Neural progenitor cell (in vitro differentiated cells): ENCODE results near the gene PACSIN2. TPM values are rescaled to one million over a fixed set of nuclear protein-coding genes. Genes with fewer than 3 reads are reported as not detected.

Experiments
- DNase-seq: peaks from one replicate; pipeline ENCODE4 v3.0.0-alpha.2; 2016; ENCODE audit warnings: low spot score
- H2AFZ ChIP-seq: fragments of 200-600 bp; sonication (generic); replicated peaks from 2 replicates; pipeline ENCODE4 v1.6.1; 2016; ENCODE audit warnings: antibody characterized with exemption
- H3F3A ChIP-seq: fragments of 200-600 bp; sonication (generic); 2 replicates; pipeline ENCODE4 v1.6.1; 2016; ENCODE audit warnings: antibody characterized with exemption, low read depth
- H3K27ac ChIP-seq: fragments of 200-600 bp; sonication (generic); 2 replicates; pipeline ENCODE4 v1.5.1; 2016; ENCODE audit warnings: mild to moderate bottlenecking
- H3K27me3 ChIP-seq: fragments of 200-600 bp; sonication (generic); 2 replicates; pipeline ENCODE4 v1.6.1; 2016; ENCODE audit warnings: mild to moderate bottlenecking, moderate library complexity
- H3K36me3 ChIP-seq: fragments of 200-600 bp; sonication (generic); 2 replicates; pipeline ENCODE4 v1.5.1; 2016
- H3K4me1 ChIP-seq: fragments of 200-600 bp; sonication (generic); 2 replicates; pipeline ENCODE4 v1.6.1; 2016; ENCODE audit warnings: mixed run types
- H3K4me2 ChIP-seq: fragments of 200-600 bp; sonication (generic); 2 replicates; pipeline ENCODE4 v1.6.1; 2016
- H3K4me3 ChIP-seq: fragments of 200-600 bp; sonication (generic); 2 replicates; pipeline ENCODE4 v1.5.1; 2016
- H3K79me2 ChIP-seq: fragments of 200-600 bp; sonication (generic); 2 replicates; pipeline ENCODE4 v1.6.1; 2016; ENCODE audit warnings: low read depth
- H3K9ac ChIP-seq: fragments of 200-600 bp; sonication (generic); 2 replicates; pipeline ENCODE4 v1.6.1; 2016
- H3K9me3 ChIP-seq: fragments of 200-600 bp; sonication (generic); 2 replicates; pipeline ENCODE4 v1.5.1; 2016; ENCODE audit warnings: low read depth
- H4K20me1 ChIP-seq: fragments of 200-600 bp; sonication (generic); 2 replicates; pipeline ENCODE4 v1.6.1; 2016; ENCODE audit warnings: low read depth
- H3K27ac Mint-ChIP-seq: 3 replicates; pipeline ENCODE4 v1.8.0; 2021; ENCODE audit warnings: mixed read lengths
- H3K27me3 Mint-ChIP-seq: 2 replicates; pipeline ENCODE4 v1.8.0; 2022; ENCODE audit warnings: low read depth, mild to moderate bottlenecking, inconsistent platforms, moderate library complexity, mixed read lengths; ENCODE audit not compliant: insufficient read depth
- H3K36me3 Mint-ChIP-seq: 3 replicates; pipeline ENCODE4 v1.8.0; 2021; ENCODE audit warnings: mixed read lengths
- H3K4me1 Mint-ChIP-seq: 3 replicates; pipeline ENCODE4 v1.8.0; 2021; ENCODE audit warnings: mixed read lengths
- H3K4me3 Mint-ChIP-seq: 3 replicates; pipeline ENCODE4 v1.8.0; 2021; ENCODE audit warnings: mild to moderate bottlenecking, moderate library complexity, mixed read lengths
- H3K9me3 Mint-ChIP-seq: 3 replicates; pipeline ENCODE4 v1.8.0; 2020; ENCODE audit warnings: mixed read lengths
- EZH2 ChIP-seq: fragments of 200-600 bp; sonication (generic); IDR thresholded peaks from 2 replicates; pipeline ENCODE4 v1.6.1; 2017; ENCODE audit warnings: antibody characterized with exemption, mild to moderate bottlenecking, moderate library complexity
- EZH2phosphoT487 ChIP-seq: fragments of 200-600 bp; sonication (generic); IDR thresholded peaks from 2 replicates; pipeline ENCODE4 v1.6.1; 2017; ENCODE audit warnings: antibody characterized with exemption
- total RNA-seq: library from RNA; depleted of rRNA; stranded (reverse); fragments of >200 nt; gene quantifications from 2 replicates; pipeline ENCODE4 v1.2.3, GENCODE V29; 2015; ENCODE audit warnings: low replicate concordance
- TF ChIP-seq, protein P1 (sequence below): fragments of 200-600 bp; sonication (generic); IDR thresholded peaks from 2 replicates; pipeline ENCODE4 v1.5.1; 2017; ENCODE audit warnings: antibody characterized with exemption, mild to moderate bottlenecking

PACSIN2 gene
- total RNA-seq, 1 donor from 2014 or later: 38.1 TPM

- Histone ChIP-seq H3K79me2 (peaks cover 74% of the 10 kb centered on the region), H4K20me1 (peaks cover 49% of the 10 kb centered on the region)
- no peaks in the 10 kb centered on the region for H3K27me3 Mint-ChIP-seq
Measured at GRCh38 chr22:42979606-42980005, 35.3 kb downstream of the PACSIN2 start.

DNA sequence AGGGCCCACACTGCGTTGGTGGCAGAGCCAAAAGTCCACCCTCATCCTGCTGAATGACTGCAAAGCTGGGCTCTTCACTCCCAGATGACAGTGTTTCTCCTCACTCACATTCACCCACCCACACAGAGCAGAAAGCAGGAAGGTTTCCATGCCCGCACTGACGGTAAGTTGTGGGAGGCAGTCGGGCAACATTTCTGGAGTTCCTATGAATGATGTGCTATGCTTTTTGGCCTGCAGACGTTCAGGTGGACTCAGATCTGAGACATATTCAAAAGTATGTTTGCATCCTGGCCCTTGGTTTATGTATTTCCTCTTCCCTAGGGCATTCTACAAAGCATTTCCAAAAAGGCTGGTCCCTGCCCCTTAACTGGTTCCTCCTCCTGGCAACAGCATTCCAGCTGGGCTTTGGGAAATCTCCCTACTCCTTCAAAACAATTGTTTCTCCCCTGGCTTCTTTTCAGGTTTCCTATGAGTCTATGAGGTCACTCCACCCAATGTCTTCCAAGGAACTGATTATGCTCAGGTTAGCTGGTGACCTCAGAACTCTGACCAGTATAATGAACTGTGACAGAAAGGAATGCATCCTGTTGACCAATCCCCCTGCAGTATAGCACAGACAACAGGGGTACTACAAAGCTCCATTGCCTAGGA lies 36.4 kb downstream of the PACSIN2 start:
- no peak overlapping the region for H3K4me3 Mint-ChIP-seq
- peak overlapping the region; percentile 45 for H3K27ac ChIP-seq

More at GRCh38 chr22:42979606-42980005, 35.3 kb downstream of the PACSIN2 start:
- Mint-ChIP-seq H3K9me3 (peaks cover 2% of the 10 kb centered on the region), H3K36me3 (no peaks in the 10 kb centered on the region), H3K27ac (no peak overlapping the region), H3K4me3 (no peak overlapping the region), H3K4me1 (peaks cover 12% of the 10 kb centered on the region)
- no peak overlapping the region for H3K9ac ChIP-seq
- no peaks in the 10 kb centered on the region for H3K36me3 ChIP-seq
- no peak overlapping the region for H3K27ac ChIP-seq
- H3K27me3 ChIP-seq: no peaks in the 10 kb centered on the region
- DNase-seq: no peak
- H3K4me1 ChIP-seq: peaks cover 21% of the 10 kb centered on the region
- H3F3A ChIP-seq: peaks cover 19% of the 10 kb centered on the region
- no peak overlapping the region for H2AFZ ChIP-seq
- no peak for TF ChIP-seq EZH2
- no peak for TF ChIP-seq EZH2phosphoT487
- TF ChIP-seq, protein P1, sequence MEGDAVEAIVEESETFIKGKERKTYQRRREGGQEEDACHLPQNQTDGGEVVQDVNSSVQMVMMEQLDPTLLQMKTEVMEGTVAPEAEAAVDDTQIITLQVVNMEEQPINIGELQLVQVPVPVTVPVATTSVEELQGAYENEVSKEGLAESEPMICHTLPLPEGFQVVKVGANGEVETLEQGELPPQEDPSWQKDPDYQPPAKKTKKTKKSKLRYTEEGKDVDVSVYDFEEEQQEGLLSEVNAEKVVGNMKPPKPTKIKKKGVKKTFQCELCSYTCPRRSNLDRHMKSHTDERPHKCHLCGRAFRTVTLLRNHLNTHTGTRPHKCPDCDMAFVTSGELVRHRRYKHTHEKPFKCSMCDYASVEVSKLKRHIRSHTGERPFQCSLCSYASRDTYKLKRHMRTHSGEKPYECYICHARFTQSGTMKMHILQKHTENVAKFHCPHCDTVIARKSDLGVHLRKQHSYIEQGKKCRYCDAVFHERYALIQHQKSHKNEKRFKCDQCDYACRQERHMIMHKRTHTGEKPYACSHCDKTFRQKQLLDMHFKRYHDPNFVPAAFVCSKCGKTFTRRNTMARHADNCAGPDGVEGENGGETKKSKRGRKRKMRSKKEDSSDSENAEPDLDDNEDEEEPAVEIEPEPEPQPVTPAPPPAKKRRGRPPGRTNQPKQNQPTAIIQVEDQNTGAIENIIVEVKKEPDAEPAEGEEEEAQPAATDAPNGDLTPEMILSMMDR: no peak
- no peaks in the 10 kb centered on the region for H3K9me3 ChIP-seq
- H3K4me2 ChIP-seq: no peak overlapping the region
- no peak overlapping the region for H3K4me3 ChIP-seq

DNA sequence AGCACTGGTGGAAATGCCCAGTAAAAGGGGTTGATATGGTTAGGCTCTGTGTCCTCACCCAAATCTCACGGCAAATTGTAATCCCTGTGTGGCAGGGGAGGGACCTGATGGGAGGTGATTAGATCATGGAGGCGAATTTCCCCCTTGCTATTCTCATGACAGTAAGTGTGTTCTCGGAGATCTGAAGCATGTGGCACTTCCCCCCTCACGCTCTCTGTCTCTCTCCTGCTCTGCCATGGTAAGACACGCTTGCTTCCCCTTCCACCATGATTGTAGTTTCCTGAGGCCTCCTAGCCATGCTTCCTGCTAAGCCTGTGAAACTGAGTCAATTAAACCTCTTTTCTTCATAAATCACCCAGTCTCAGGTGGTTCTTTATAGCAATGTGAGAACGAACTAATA lies 37.4 kb downstream of the PACSIN2 start:
- Mint-ChIP-seq H3K36me3 (no peaks in the 10 kb centered on the region), H3K27me3 (no peaks in the 10 kb centered on the region), H3K9me3 (peaks cover 2% of the 10 kb centered on the region), H3K4me1 (peaks cover 12% of the 10 kb centered on the region), H3K4me3 (no peak overlapping the region), H3K27ac (no peak overlapping the region)
- H4K20me1 ChIP-seq: peaks cover 47% of the 10 kb centered on the region
- peaks cover 17% of the 10 kb centered on the region for H3F3A ChIP-seq
- peaks cover 21% of the 10 kb centered on the region for H3K4me1 ChIP-seq
- TF ChIP-seq EZH2phosphoT487 (no peak), EZH2 (no peak)
- TF ChIP-seq, protein P1: no peak
- H3K4me2 ChIP-seq: no peak overlapping the region
- H3K9me3 ChIP-seq: no peaks in the 10 kb centered on the region
- H3K79me2 ChIP-seq: peaks cover 76% of the 10 kb centered on the region
- no peak overlapping the region for H2AFZ ChIP-seq
- peak overlapping the region; percentile 45 for H3K27ac ChIP-seq
- H3K9ac ChIP-seq: no peak overlapping the region
- DNase-seq: no peak
- H3K27me3 ChIP-seq: no peaks in the 10 kb centered on the region
- H3K4me3 ChIP-seq: no peak overlapping the region
- no peaks in the 10 kb centered on the region for H3K36me3 ChIP-seq

More for the DNA sequence above, 36.4 kb downstream of the PACSIN2 start:
- Mint-ChIP-seq H3K36me3 (no peaks in the 10 kb centered on the region), H3K9me3 (peaks cover 2% of the 10 kb centered on the region), H3K27me3 (no peaks in the 10 kb centered on the region), H3K4me1 (peaks cover 12% of the 10 kb centered on the region), H3K27ac (no peak overlapping the region)
- Histone ChIP-seq H2AFZ (no peak overlapping the region), H3K9me3 (no peaks in the 10 kb centered on the region), H3K79me2 (peaks cover 73% of the 10 kb centered on the region), H3K4me1 (peaks cover 21% of the 10 kb centered on the region), H3F3A (peaks cover 17% of the 10 kb centered on the region), H3K4me2 (peak overlapping the region; percentile 52), H3K9ac (no peak overlapping the region), H4K20me1 (peaks cover 47% of the 10 kb centered on the region), H3K36me3 (no peaks in the 10 kb centered on the region), H3K27me3 (no peaks in the 10 kb centered on the region), H3K4me3 (no peak overlapping the region)
- no peak for TF ChIP-seq EZH2phosphoT487
- TF ChIP-seq, protein P1: no peak
- no peak for TF ChIP-seq EZH2
- DNase-seq: peak; percentile 56
